ENCODE data around the gene EYA2.
"Not testable (repeated sequence)": the region's sequence is repeated elsewhere in the genome, so short reads cannot be mapped to it uniquely, and the experiment has no call there.

Gene EYA2

DNA sequence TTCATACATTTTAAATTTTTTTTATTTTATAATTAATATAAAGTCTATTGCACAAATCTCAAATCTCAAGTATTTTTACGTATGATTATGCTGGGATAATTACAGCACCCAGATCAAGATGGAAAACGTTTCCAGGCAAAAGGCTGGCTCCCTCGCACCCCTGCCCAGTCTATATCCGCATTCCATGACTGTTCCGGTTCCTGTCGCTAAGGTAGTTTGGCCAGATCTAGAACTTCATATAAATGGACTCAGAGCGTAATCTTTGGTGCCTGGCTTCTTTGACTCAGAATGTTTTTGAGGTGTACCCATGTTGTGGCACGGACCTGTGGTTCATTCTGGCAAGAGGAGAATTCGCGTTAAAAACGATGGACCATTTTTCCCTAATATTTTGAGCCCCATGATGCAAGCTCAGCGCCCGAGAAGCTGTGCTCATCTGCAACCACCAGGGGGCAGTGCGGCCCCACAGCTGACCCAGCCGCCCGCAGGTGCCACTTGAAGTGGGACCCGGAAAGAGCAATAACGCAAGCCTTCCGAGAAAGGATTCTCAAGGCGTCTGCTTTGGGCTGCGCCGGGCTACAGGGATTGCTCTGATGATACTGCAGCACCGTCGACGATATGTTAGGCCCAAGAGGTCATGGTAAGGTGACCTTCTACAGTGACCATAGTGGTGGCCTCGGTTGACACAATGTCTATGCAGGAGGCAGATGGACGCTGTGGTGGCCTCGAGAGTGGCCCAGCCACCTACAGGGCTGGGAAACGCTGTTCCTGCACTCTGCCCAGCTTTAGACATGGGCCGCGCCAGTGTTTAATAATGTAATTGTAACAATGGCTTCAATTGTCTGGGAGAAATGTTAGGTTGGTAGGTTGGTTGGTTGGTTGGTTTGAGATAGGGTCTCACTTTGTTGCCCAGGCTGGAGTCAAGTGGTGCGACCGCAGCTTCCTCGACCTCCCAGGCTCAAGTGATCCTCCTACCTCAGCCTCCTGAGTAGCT is 301.7 kb downstream of the EYA2 start:
- TF ChIP-seq POLR2A (IDR thresholded peaks at IDR 0.05; ENCODE audit: low read depth, low read length): no peak
- no peak for FAIRE-seq

DNA sequence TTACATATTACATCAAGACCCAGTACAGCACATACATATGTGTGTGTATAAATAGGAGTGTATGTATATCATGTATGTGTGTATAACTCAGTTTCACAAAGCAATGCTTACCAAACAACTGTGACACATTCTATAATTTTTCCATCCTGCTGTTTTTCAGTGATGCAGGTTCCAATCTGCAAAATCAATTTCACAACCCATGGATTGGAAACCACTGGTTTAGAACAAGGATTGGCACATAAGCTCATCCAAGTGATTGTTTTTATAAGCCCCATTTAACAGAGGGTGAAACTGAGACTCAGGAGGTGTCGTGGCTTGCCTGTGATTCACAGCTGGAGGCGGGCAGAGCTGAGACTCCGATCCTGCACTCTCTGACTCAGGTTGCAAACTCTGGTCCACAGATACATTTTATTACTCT is 303.6 kb downstream of the EYA2 start:
- DNase-seq (ENCODE audit: insufficient read length, low spot score): no peak
- no peak for FAIRE-seq

More for the DNA sequence above, 301.7 kb downstream of the EYA2 start:
- DNase-seq (ENCODE audit: insufficient read length, low spot score): peak; percentile 77

GRCh38 chr20:47198996-47199552 is 304.4 kb downstream of the EYA2 start:
- no peak for TF ChIP-seq POLR2A (IDR thresholded peaks at IDR 0.05; ENCODE audit: low read depth, low read length)

More for the DNA sequence above, 303.6 kb downstream of the EYA2 start:
- TF ChIP-seq POLR2A (IDR thresholded peaks at IDR 0.05; ENCODE audit: low read depth, low read length): no peak

GRCh38 chr20:47201074-47201730 is 306.6 kb downstream of the EYA2 start:
- DNase-seq (ENCODE audit: insufficient read length, low spot score): no peak
- no peak for TF ChIP-seq POLR2A (IDR thresholded peaks at IDR 0.05; ENCODE audit: low read depth, low read length)
- FAIRE-seq: no peak

More at GRCh38 chr20:47198996-47199552, 304.4 kb downstream of the EYA2 start:
- DNase-seq (ENCODE audit: insufficient read length, low spot score) (no peak), FAIRE-seq (no peak)

DNA sequence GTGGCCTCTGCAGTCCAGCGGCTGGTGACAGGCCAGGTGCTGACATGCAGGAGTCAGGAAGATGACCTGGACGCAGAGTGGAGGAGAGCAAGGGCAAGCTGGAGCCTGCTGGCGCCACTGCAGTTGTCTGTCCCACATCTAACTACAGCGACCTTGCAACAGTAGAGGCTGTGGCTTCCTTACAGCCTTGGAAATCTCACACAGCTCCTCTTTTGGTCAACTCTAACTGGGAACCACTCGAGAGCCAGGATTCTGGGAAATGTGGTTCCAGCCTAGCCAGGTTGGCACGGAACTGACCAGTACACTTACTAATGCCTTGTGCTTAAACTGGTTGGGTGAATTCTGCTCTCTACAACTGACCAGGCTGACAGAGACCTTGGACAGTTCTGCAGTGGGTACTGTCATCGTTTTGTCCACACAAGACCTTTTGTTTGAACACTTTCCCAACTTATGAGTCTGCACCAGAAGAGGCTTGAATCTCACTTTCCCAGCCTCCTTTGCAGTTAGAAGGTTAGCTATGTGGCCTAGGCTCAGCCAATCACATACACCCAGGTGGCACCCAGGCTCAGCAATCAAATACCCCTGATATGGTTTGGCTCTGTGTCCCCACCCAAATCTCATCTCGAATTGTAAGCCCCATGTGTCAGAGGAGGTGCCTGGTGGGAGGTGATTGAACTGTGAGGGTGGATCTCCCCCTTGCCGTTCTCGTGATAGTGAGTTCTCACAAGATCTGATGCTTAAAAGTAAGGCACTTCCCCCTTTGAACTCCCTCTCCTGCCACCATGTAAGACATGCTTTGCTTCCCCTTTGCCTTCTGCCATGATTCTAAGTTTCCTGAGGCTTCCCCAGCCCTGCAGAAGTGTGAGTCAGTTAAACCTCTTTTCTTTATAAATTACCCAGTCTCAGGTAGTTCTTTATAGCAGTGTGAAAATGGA is 308.4 kb downstream of the EYA2 start:
- FAIRE-seq (no peak), DNase-seq (ENCODE audit: insufficient read length, low spot score) (no peak)
- no peak for TF ChIP-seq POLR2A (IDR thresholded peaks at IDR 0.05; ENCODE audit: low read depth, low read length)

GRCh38 chr20:47204008-47204849 is 309.6 kb downstream of the EYA2 start:
- TF ChIP-seq POLR2A (IDR thresholded peaks at IDR 0.05; ENCODE audit: low read depth, low read length): no peak
- FAIRE-seq: no peak

GRCh38 chr20:47204850-47205122 is 310.1 kb downstream of the EYA2 start:
- not testable (repeated sequence) for DNase-seq (ENCODE audit: insufficient read length, low spot score); FAIRE-seq

More at GRCh38 chr20:47204008-47204849, 309.6 kb downstream of the EYA2 start:
- DNase-seq (ENCODE audit: insufficient read length, low spot score): peak; percentile 63

DNA sequence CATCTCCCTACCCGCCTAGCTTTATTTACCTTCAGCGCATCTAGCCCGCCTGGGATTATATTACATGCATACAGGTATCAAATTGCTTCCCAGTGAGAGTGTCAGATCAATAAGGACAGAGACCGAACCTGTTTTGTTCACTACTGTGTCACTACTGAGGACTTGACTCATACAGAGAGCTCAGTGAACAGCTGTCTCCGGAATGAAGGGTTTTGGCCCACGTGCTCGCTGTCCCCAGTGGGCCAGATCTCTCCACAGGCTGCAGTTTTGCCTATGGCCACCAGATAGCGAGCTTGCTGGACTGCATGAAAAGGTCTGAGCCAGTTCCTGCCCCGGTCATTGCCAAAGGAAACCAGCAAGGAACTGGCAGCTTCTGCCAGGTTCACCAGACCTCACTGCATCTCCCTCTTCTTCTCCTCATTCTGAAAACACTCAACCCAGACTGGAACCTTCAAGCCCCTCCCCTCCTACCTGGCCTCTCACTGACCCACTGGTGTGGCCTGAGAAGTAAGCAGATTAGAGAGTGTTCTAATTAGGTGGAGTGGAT is 311.0 kb downstream of the EYA2 start:
- DNase-seq (ENCODE audit: insufficient read length, low spot score) (peak; percentile 75), FAIRE-seq (no peak)
- no peak for TF ChIP-seq POLR2A (IDR thresholded peaks at IDR 0.05; ENCODE audit: low read depth, low read length)

- not testable (repeated sequence) for FAIRE-seq; DNase-seq (ENCODE audit: insufficient read length, low spot score)
These were observed 311.9 kb downstream of the EYA2 start for GRCh38 chr20:47206552-47206951.

- FAIRE-seq (no peak), DNase-seq (ENCODE audit: insufficient read length, low spot score) (no peak)
- no peak for TF ChIP-seq POLR2A (IDR thresholded peaks at IDR 0.05; ENCODE audit: low read depth, low read length)
These were observed 312.5 kb downstream of the EYA2 start for GRCh38 chr20:47206962-47207641.

- TF ChIP-seq POLR2A (IDR thresholded peaks at IDR 0.05; ENCODE audit: low read depth, low read length): no peak
- DNase-seq (ENCODE audit: insufficient read length, low spot score): no peak
- no peak for FAIRE-seq
These were observed 314.0 kb downstream of the EYA2 start for GRCh38 chr20:47208534-47209174.
